D721Med (cell line): Measurements from ENCODE around the gene NOM1.
"Not testable (repeated sequence)": the region's sequence is repeated elsewhere in the genome, so short reads cannot be mapped to it uniquely, and the experiment has no call there.

ENCODE experiments used
- DNase-seq: peaks from one replicate; pipeline ENCODE4 v3.0.0; 2011; ENCODE audit warnings: low spot score; ENCODE audit not compliant: insufficient read length
- FAIRE-seq: peaks from 2 replicates; lab custom pipeline; 2011; peaks lifted over from hg19 to GRCh38; lab: Jason Lieb, UNC
- TF ChIP-seq, protein P1 (sequence below): IDR thresholded peaks from 2 replicates; pipeline ENCODE4 v1.5.1; 2012; ENCODE audit warnings: mild to moderate bottlenecking, control low read depth; ENCODE audit not compliant: insufficient read depth; ENCODE audit errors: missing control alignments

Gene NOM1

DNA sequence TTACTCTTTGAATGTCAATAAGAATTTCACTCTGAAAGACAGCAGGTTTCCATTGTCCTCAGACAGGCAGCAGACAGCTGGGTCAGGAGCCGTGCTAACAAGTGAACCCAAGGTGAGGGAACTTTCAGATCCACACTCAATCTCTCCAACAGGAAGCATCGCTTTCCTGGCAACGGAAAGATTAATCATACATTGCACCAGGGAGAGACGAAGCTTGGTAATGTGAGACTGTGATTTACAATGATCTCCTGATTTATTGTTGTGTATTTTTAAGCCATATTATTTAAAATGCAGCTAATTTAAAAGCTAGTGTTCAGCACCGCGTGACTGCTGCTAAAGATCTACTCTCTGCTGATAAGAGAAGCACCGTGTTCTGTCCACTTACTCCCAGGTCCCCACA is 17.5 kb upstream of the NOM1 start:
- DNase-seq: no peak
- FAIRE-seq: no peak
- TF ChIP-seq, protein P1, sequence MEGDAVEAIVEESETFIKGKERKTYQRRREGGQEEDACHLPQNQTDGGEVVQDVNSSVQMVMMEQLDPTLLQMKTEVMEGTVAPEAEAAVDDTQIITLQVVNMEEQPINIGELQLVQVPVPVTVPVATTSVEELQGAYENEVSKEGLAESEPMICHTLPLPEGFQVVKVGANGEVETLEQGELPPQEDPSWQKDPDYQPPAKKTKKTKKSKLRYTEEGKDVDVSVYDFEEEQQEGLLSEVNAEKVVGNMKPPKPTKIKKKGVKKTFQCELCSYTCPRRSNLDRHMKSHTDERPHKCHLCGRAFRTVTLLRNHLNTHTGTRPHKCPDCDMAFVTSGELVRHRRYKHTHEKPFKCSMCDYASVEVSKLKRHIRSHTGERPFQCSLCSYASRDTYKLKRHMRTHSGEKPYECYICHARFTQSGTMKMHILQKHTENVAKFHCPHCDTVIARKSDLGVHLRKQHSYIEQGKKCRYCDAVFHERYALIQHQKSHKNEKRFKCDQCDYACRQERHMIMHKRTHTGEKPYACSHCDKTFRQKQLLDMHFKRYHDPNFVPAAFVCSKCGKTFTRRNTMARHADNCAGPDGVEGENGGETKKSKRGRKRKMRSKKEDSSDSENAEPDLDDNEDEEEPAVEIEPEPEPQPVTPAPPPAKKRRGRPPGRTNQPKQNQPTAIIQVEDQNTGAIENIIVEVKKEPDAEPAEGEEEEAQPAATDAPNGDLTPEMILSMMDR: no peak

DNA sequence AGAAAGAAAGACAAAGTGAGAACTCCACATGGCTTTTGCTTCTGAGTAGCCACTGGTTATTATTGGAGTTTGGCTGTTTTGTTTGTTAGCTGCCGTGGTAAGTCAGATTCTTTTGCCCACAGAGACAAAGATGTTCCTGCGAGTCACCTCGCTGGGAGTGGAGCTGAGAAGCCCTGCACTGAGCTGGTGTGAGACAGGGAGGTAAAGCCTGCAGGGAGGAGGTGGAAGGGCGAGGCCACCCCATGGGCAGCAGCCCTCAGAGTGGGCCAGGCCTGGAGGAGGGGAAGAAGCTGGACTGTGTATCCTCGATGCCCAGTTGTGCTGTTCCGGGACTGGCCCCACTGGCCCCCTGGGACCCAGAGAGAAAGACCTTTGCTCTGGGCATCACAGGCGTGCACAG is 14.3 kb upstream of the NOM1 start:
- no peak for FAIRE-seq
- TF ChIP-seq, protein P1: no peak
- DNase-seq: no peak

DNA sequence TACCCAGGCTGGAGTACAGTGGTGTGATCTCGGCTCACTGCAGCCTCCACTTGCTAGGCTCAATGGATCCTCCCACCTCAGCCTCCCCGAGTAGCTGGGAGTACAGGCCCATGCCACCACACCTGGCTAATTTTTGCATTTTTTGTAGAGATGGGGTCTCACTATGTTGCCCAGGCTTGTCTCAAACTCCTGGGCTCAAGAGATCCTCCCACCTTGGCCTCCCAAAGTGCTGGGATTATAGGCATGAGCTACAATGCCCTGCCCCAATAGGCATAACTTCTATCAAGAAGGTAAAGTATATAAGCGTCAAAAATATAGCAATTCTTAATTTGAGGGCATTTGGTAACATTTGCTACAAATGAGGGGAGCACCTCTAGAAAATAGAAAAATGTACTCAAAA is 12.7 kb upstream of the NOM1 start:
- not testable (repeated sequence) for DNase-seq, FAIRE-seq

DNA sequence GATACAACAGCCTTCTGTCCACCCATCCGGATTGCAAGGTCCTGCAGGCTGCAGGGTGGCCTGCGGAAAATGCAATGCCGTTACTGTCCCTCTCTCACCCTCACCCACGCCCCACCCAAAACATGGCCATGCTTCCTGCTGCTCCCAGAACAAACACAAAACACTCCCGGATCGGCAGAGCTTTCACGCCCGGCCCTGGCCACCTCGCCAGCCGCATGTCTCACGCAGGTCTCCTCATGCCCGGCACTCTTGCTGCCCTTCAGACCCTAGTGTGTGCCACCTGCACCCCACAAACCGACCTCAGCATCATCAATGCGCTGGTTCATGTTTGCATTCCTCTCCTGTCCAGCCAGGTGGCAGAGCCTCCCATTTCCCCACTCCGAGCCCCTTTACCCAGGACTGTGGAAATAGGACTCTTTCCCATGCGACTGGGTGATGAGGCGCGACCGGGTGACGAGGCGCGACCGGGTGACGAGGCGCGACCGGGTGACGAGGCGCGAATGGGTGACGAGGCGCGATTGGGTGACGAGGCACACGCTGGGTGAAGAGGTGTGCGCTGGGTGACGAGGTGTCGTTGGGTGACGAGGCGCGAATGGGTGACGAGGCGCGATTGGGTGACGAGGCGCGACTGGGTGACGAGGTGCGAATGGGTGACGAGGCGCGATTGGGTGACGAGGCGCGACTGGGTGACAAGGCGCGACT is 8.9 kb upstream of the NOM1 start:
- no peak for DNase-seq
- TF ChIP-seq, protein P1: no peak
- no peak for FAIRE-seq

DNA sequence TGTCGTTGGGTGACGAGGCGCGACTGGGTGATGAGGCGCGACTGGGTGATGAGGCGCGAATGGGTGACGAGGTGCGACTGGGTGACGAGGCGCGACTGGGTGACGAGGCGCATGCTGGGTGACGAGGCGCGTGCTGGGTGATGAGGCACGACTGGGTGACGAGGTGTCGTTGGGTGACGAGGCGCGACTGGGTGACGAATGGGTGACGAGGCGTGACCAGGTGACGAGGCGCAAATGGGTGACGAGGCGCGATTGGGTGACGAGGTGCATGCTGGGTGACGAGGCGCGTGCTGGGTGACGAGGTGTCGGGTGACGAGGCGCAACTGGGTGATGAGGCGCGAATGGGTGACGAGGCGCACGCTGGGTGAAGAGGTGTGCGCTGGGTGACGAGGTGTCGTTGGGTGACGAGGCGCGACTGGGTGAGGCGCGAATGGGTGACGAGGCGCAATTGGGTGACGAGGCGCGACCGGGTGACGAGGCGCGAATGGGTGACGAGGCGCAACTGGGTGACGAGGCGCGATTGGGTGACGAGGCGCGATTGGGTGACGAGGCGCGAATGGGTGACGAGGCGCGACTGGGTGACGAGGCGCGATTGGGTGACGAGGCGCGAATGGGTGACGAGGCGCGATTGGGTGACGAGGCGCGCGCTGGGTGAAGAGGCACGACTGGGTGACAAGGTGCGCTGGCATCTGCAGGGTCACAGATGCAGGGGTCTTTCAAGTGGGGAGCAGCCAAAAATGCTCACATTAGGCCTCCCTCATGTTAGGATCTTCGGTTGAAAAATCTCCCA is 7.9 kb upstream of the NOM1 start:
- DNase-seq (no peak), FAIRE-seq (no peak)
- TF ChIP-seq, protein P1: no peak

DNA sequence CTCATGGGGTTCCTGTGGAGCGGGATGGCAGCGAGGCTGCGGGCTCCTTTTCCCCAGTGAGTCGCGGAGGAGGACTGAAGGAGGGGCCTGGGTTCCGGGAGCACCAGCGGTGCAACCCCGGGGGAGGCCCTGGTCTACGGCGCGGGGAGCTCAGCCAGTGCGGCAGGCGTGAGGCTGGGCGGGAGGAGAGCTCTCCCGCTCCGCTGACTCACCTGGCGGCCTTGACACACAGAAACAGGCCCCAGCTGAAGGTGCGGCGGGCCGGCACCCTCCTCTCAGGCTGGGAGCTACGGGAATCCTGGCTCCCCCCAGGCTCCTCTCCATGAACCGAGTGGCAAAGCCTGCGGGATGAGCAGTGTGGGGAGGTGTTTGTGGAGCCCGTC is 6.8 kb upstream of the NOM1 start:
- FAIRE-seq (no peak), DNase-seq (no peak)
- TF ChIP-seq, protein P1: no peak

DNA sequence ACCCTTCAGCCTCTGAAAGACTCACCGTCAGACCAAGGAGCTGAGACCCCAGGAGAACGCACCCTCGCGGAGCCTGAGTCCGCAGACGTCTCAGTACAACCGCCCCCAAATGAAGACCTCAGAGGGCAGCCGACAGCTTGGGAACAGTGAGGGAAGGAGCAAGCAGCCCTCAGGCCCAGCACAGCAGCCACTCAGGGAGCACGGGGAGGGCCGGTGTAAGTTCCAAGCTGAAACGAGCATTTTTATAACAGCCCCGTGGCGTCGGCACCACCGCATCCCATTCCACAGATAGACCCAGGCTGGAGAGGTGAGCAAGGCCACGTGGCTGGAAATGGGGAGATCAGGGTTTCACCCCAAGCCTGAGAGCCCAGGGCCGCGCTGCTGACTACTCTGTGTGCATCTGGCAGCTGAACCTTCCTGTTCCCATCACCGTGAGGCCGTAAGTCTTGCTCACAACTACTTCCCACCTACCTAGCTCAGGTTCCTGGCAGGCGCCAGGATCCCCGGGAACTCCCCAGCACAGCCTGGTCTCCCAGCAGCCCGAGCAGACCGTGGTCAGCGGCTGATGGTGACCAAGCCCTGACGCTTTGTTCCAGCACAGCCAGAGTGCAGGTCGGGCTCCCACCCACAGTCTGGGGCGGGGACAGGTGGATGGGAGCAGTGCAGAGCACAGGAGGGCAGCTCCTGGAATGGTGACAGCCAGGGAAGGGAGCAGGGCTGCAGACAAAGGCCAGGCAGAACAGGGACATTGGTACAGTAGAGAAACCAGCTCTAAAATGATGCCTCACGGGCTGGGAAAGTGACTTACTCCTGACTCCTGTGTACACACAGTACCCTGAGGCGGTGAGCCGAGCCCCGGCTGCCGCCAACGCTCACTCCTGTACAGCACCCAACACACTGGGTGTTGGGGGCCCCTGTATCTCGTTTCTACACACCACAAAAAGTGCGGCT is 6.1 kb upstream of the NOM1 start:
- TF ChIP-seq, protein P1: no peak
- DNase-seq (no peak), FAIRE-seq (no peak)
